GM19035 (cell line): ENCODE results near the gene HERC4.
A peak's percentile ranks its signal among the peaks of the same experiment; 100 is the strongest.
"Not testable (repeated sequence)": the region's sequence is repeated elsewhere in the genome, so short reads cannot be mapped to it uniquely, and the experiment has no call there.

Experiments
- ATAC-seq: cut with Tn5 transposase; IDR thresholded peaks from one replicate; pipeline ENCODE4 v1.9.1; 2021; ENCODE audit not compliant: unreplicated experiment

The HERC4 gene

DNA sequence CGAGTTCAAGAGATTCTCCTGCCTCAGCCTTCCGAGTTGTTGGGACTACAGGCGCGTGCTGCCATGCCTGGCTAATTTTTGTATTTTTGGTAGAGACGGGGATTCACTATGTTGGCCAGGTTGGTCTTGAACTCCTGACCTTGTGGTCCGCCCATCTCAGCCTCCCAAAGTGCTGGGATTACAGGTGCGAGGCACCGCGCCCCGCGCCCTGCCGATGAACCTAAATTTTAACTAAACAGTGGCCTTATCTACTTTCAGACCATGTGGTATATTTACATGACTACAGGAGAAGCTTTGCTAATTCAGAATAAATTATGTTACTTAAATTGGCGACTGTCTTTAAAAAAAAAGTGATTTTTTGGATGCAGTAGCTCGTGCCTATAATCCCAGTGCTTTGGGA lies 181.4 kb downstream of the HERC4 start:
- ATAC-seq: no peak

DNA sequence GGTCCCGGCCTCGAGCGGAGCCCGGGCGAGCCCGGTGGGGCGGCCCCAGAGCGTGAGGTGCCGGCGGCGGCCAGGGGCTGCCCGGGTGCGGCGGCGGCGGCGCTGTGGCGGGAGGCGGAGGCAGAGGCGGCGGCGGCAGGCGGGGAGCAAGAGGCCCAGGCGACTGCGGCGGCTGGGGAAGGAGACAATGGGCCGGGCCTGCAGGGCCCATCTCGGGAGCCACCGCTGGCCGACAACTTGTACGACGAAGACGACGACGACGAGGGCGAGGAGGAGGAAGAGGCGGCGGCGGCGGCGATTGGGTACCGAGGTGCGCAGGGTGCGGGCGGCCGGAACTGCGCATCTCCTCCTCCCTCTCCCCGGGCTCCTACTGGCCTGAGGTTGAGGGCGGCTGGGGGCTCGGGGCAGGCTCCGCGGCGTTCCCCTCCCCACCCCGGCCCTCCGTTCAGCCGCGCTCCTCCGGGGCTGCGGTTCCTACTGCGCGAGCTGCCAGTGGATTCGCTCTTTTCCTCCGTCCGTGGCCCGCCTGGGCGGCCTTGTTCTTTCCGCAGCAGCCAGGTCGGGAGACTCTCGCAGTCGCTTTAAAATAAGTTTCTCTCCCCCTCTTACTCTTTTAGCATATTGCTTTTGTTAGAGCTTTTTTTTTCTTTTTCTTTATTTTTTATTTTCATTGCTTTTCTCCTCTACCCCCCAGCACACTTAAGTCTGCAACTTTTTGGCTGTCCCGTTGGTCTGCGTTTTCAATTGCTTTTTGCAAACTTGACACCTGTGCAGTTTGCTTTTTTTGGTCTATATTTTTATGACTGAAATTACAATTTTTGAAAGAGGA lies 190.0 kb downstream of the HERC4 start:
- peak; percentile 69 for ATAC-seq

DNA sequence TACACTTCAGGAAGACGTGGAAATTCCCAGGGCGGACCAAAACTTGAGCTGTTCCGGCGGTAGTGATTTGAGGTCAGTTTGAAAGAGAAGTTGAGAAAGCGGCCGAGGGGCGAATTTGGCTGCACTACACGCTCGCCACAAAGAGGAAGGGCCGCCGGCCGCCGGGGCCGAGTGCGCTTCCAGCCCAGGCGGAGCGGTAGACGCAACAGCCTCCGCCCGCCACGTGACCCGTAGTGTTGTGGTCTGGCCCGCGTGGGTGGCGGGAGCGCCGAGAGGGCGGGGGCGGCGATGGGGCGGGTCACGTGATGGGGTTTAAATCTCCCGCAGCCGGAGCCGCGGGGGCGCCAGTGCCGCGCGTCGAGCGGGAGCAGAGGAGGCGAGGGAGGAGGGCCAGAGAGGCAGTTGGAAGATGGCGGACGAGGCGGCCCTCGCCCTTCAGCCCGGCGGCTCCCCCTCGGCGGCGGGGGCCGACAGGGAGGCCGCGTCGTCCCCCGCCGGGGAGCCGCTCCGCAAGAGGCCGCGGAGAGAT lies 190.7 kb downstream of the HERC4 start, which contains the start of gene SIRT1:
Gene SIRT1 (plus strand): TSS at position 344 of the 529 bp plus-strand sequence. CDS start 66 bp downstream, at position 410.
- ATAC-seq: peak; percentile 85

DNA sequence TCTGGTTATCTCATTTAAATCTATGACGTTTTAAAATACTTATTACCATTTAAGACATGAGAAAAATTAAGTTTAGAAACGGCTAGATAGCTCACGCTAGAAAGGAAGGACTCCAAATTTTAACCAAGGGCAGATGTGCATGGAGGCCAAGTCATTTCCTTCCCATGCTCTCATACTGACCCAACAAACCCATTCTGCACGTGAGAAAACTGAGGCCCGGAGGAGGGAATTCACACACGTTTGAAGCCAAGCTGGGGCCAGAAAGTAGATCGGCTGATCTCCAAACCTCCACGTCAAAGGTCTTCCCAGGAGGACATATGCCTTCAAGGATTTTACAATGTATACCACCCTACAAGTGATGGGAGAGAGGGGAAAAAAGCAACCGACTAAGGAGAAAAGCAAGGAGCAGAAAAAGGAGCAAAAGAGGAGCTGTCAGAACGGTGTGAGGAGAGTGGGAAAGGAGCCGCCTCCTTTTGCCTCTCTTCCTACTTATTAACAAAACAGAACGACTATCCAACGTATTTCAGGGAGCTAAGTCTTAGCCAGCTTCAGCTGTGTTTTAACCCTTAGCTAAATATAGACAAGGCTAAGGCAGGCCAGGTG lies 191.3 kb downstream of the HERC4 start:
- no peak for ATAC-seq

DNA sequence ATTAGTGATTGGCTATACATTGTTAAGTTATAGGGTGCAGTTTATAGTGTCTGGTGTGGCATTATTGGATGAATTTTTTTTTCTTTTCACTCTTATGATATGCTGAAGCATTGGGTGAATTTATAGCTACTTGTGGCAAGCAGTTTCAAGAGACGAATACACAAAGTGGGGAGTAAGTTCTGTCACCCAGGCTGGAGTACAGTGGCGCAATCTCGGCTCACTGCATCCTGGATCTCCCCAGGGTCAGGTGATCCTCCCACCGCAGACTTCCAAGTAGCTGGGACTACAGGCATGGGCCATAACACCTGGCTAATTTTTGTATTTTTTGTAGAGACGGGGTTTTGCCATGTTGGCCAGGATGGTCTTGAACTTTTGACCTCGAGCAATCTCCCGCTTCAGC lies 196.9 kb downstream of the HERC4 start:
- ATAC-seq: no peak

DNA sequence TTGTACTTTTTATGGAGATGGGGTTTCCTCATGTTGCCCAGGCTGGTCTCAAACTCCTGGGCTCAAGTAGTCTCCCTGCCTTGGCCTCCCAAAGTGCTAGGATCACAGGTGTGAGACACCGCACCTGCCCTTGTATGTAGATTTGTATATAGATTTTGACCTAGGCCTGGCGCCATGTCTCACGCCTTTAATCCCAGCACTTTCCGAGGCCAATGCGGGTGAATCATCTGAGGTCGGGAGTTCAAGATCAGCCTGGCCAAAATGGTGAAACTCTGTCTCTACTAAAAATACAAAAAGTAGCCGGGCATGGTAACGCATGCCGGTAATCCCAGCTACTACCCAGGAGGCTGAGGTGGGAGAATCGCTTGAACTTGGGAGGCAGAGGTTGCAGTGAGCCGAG lies 197.7 kb downstream of the HERC4 start:
- ATAC-seq: not testable (repeated sequence)

DNA sequence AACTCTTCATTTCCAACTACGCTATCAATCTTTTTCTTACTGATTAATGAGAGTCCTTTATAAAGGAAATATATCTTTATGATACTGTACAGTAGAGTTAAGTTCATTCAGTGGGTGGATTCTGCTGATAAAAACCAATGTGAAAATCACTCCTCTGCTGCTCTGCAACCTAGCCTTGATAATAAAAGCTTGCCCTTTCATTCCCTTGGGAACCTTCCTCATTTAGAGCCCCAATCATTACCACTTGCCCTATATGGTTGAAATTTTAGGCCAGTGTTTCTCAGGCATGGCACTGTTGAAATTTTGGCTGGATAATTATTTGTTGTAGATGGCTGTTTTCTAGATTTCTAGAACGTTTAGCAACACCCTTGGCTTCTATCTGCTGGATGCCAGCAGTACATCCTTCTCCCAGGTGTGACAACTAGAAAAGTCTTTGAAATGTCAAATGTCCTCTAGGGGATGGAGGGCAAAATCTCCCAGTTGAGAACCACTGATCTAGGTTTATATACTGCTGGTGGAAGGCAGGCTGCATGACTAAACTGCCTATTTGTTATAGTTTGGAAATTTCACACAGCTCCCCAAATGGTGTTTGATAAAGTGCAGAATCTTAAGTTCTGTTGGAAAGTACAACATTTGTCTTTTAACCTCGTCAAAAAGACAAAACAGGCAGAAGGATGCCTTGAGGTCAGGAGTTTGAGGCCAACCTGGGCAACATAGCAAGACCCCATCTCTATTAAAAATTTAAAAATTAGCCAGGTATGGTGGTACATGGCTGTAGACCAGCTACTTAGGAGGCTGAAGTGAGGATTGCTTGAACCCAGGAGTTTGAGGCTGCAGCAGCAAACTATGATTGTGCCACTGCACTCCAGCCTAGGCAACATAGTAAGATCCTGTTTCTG lies 199.5 kb downstream of the HERC4 start:
- no peak for ATAC-seq
